Right lobe of liver (tissue), 4 donors: Measurements from ENCODE around the gene ANAPC5.

Source experiments
- POLR2A ChIP-seq: fragments of 450-650 bp; IDR thresholded peaks from one replicate; pipeline ENCODE4 v1.6.1; 2017; ENCODE audit warnings: antibody characterized with exemption, mild to moderate bottlenecking
- TF ChIP-seq, protein P1 (sequence below), 4 donors: fragments of 200-600 bp in 3 of 4; fragments of 450-650 bp in 1 of 4; IDR thresholded peaks; one replicate each; pipeline versions ENCODE4 v1.5.1 to v1.8.0; 2016 to 2022; ENCODE audit warnings: antibody characterized with exemption in 4 of 4, mild to moderate bottlenecking in 2 of 4
- donor health status: DM: no; HTN: no; CAD: no.
- donor health status: DM: no; HTN: no; CAD: no.
- donor health status: DM: no; HTN: yes; CAD: no.

DNA sequence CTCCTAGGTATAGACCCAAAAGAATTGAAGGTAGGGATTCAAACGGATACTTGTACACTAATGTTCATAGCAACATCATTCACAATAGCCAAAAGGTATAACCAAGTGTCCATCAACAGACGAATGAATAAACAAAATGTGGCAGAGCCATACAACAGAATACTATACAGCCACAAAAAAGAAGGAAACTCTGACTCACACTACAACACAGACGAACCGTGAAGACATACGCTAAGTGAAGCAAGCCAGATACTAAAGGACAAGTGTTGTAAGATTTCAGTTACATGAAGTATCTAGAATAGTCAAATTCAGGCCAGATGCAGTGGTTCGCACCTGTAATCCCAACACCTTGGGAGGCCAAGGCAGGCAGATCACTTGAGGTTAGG is 74.8 kb downstream of the ANAPC5 start:
- TF ChIP-seq, protein P1, sequence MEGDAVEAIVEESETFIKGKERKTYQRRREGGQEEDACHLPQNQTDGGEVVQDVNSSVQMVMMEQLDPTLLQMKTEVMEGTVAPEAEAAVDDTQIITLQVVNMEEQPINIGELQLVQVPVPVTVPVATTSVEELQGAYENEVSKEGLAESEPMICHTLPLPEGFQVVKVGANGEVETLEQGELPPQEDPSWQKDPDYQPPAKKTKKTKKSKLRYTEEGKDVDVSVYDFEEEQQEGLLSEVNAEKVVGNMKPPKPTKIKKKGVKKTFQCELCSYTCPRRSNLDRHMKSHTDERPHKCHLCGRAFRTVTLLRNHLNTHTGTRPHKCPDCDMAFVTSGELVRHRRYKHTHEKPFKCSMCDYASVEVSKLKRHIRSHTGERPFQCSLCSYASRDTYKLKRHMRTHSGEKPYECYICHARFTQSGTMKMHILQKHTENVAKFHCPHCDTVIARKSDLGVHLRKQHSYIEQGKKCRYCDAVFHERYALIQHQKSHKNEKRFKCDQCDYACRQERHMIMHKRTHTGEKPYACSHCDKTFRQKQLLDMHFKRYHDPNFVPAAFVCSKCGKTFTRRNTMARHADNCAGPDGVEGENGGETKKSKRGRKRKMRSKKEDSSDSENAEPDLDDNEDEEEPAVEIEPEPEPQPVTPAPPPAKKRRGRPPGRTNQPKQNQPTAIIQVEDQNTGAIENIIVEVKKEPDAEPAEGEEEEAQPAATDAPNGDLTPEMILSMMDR (IDR thresholded peaks at IDR 0.05): no peak
- TF ChIP-seq POLR2A: no peak
